H9 (cell line): Measurements from ENCODE around the gene PHKA1. TPM values are rescaled to one million over a fixed set of nuclear protein-coding genes. Genes with fewer than 3 reads are reported as not detected.

Source experiments
- DNase-seq: peaks from one replicate; pipeline ENCODE4 v3.0.0-alpha.2; 2017
- H2AFZ ChIP-seq: one replicate; pipeline ENCODE4 v1.6.1; 2013; ENCODE audit warnings: mild to moderate bottlenecking, low read length, control low read depth, moderate library complexity
- H2AK5ac ChIP-seq: 2 replicates; pipeline ENCODE4 v1.6.1; 2013; ENCODE audit warnings: low read length, control low read depth, mixed read lengths; ENCODE audit not compliant: insufficient read length
- H2BK120ac ChIP-seq: one replicate; pipeline ENCODE4 v1.6.1; 2013; ENCODE audit warnings: low read depth, mild to moderate bottlenecking, low read length, control low read depth, inconsistent platforms; ENCODE audit not compliant: poor library complexity, severe bottlenecking
- H2BK12ac ChIP-seq: 2 replicates; pipeline ENCODE4 v1.6.1; 2013; ENCODE audit warnings: low read length, control low read depth, mixed read lengths, low read depth; ENCODE audit not compliant: insufficient read length
- H2BK15ac ChIP-seq: 2 replicates; pipeline ENCODE4 v1.6.1; 2013; ENCODE audit warnings: low read depth, low read length, control low read depth
- H2BK20ac ChIP-seq: one replicate; pipeline ENCODE4 v1.6.1; 2013; ENCODE audit warnings: low read depth, mild to moderate bottlenecking, low read length, control low read depth, inconsistent platforms; ENCODE audit not compliant: poor library complexity, severe bottlenecking
- H2BK5ac ChIP-seq: 2 replicates; pipeline ENCODE4 v1.6.1; 2013; ENCODE audit warnings: low read length, control low read depth, mixed read lengths; ENCODE audit not compliant: insufficient read length
- H3K14ac ChIP-seq: 2 replicates; pipeline ENCODE4 v1.6.1; 2013; ENCODE audit warnings: low read length, control low read depth; ENCODE audit not compliant: insufficient read depth
- H3K18ac ChIP-seq: 2 replicates; pipeline ENCODE4 v1.6.1; 2013; ENCODE audit warnings: low read depth, mild to moderate bottlenecking, mixed read lengths, low read length, control low read depth; ENCODE audit not compliant: insufficient read length
- H3K23ac ChIP-seq: 2 replicates; pipeline ENCODE4 v1.6.1; 2013; ENCODE audit warnings: low read length, control low read depth, mixed read lengths, low read depth; ENCODE audit not compliant: insufficient read length
- H3K23me2 ChIP-seq: 2 replicates; pipeline ENCODE4 v1.6.1; 2013; ENCODE audit warnings: low read depth, mild to moderate bottlenecking, mixed read lengths, low read length, control low read depth; ENCODE audit not compliant: insufficient read length, poor library complexity, severe bottlenecking
- H3K27ac ChIP-seq: 2 replicates; pipeline ENCODE4 v1.5.1; 2013; ENCODE audit warnings: low read length, control low read depth, mixed read lengths, low read depth; ENCODE audit not compliant: insufficient read length
- H3K27me3 ChIP-seq: 2 replicates; pipeline ENCODE4 v1.6.1; 2013; ENCODE audit warnings: low read length, control low read depth, inconsistent platforms; ENCODE audit not compliant: insufficient read depth
- H3K4ac ChIP-seq: 2 replicates; pipeline ENCODE4 v1.6.1; 2013; ENCODE audit warnings: low read depth, mild to moderate bottlenecking, control low read depth, inconsistent platforms, low read length, moderate library complexity
- H3K4me1 ChIP-seq: 2 replicates; pipeline ENCODE4 v1.6.1; 2013; ENCODE audit warnings: low read length, control low read depth, inconsistent platforms; ENCODE audit not compliant: insufficient read depth
- H3K4me2 ChIP-seq: 2 replicates; pipeline ENCODE4 v1.6.1; 2013; ENCODE audit warnings: low read length, control low read depth, mixed read lengths; ENCODE audit not compliant: insufficient read length, insufficient read depth
- H3K56ac ChIP-seq: 2 replicates; pipeline ENCODE4 v1.6.1; 2013; ENCODE audit warnings: low read depth, mild to moderate bottlenecking, mixed read lengths, low read length, control low read depth; ENCODE audit not compliant: insufficient read length
- H3K79me1 ChIP-seq: 2 replicates; pipeline ENCODE4 v1.6.1; 2013; ENCODE audit warnings: low read depth, mild to moderate bottlenecking, moderate library complexity, low read length, control low read depth, inconsistent platforms; ENCODE audit not compliant: insufficient read depth, poor library complexity, severe bottlenecking
- H3K79me2 ChIP-seq: 2 replicates; pipeline ENCODE4 v1.6.1; 2013; ENCODE audit warnings: low read length, control low read depth, inconsistent platforms; ENCODE audit not compliant: insufficient read depth
- H3K9ac ChIP-seq: 2 replicates; pipeline ENCODE4 v1.6.1; 2013; ENCODE audit warnings: low read length, control low read depth, mixed read lengths; ENCODE audit not compliant: insufficient read length; ENCODE audit errors: extremely low read depth
- H3K9me3 ChIP-seq: one replicate; pipeline ENCODE4 v1.6.1; 2013; ENCODE audit warnings: low read depth, low read length, inconsistent platforms; ENCODE audit not compliant: control insufficient read depth
- H3T11ph ChIP-seq: one replicate; pipeline ENCODE4 v1.6.1; 2013; ENCODE audit warnings: mild to moderate bottlenecking, low read length, control low read depth, inconsistent platforms
- H4K20me1 ChIP-seq: one replicate; pipeline ENCODE4 v1.6.1; 2013; ENCODE audit not compliant: control insufficient read depth, insufficient read length, insufficient read depth
- H4K5ac ChIP-seq: 2 replicates; pipeline ENCODE4 v1.6.1; 2013; ENCODE audit warnings: low read depth, mild to moderate bottlenecking, mixed read lengths, low read length, control low read depth; ENCODE audit not compliant: insufficient read length
- H4K8ac ChIP-seq: replicated peaks from 2 replicates; pipeline ENCODE4 v1.6.1; 2013; ENCODE audit warnings: low read length, control low read depth, mixed read lengths, low read depth; ENCODE audit not compliant: insufficient read length
- H4K91ac ChIP-seq: 2 replicates; pipeline ENCODE4 v1.6.1; 2013; ENCODE audit warnings: low read depth, mild to moderate bottlenecking, moderate library complexity, mixed read lengths, low read length, control low read depth; ENCODE audit not compliant: insufficient read length
- H3K27ac Mint-ChIP-seq, 3 experiments: 2 replicates in 2 of 3; 3 replicates in 1 of 3; pipeline ENCODE4 v1.8.0; 2020 to 2021; ENCODE audit warnings: mixed read lengths in 3 of 3, mild to moderate bottlenecking in 1 of 3, moderate library complexity in 1 of 3
- H3K27me3 Mint-ChIP-seq: 2 replicates; pipeline ENCODE4 v1.8.0; 2021; ENCODE audit warnings: low read depth, mild to moderate bottlenecking, moderate library complexity, mixed read lengths
- H3K36me3 Mint-ChIP-seq, 3 experiments: 2 replicates in 2 of 3; 3 replicates in 1 of 3; pipeline ENCODE4 v1.8.0; 2020 to 2021; ENCODE audit warnings: low read depth in 3 of 3, mixed read lengths in 3 of 3; ENCODE audit not compliant: insufficient read depth in 1 of 3
- H3K4me1 Mint-ChIP-seq, 2 experiments: 2 replicates each; pipeline ENCODE4 v1.8.0; 2020; ENCODE audit warnings: mixed read lengths in 2 of 2
- H3K4me3 Mint-ChIP-seq, 2 experiments: 2 replicates in 1 of 2; 3 replicates in 1 of 2; pipeline ENCODE4 v1.8.0; 2020 to 2021; ENCODE audit warnings: mild to moderate bottlenecking in 2 of 2, mixed read lengths in 2 of 2, moderate library complexity in 1 of 2
- H3K9me3 Mint-ChIP-seq, 2 experiments: 2 replicates in 1 of 2; 3 replicates in 1 of 2; pipeline ENCODE4 v1.8.0; 2020; ENCODE audit warnings: mild to moderate bottlenecking in 2 of 2, mixed read lengths in 2 of 2, moderate library complexity in 1 of 2
- CTCF ChIP-seq: fragments of 200-600 bp; sonication (generic); conservative IDR thresholded peaks from 3 replicates; pipeline ENCODE4 v1.8.0; 2021; ENCODE audit warnings: antibody characterized with exemption, mild to moderate bottlenecking
- WGBS: extraction: QIAGEN DNeasy Blood & Tissue Kit; methylation state at CpG from one replicate; pipeline ENCODE4 v1.1.7; 2013; ENCODE audit warnings: missing lambda C conversion rate, low lambda C conversion rate, mixed read lengths; ENCODE audit not compliant: insufficient read length; ENCODE audit errors: extremely low coverage; 5-methylcytosine and 5-hydroxymethylcytosine counted together
- total RNA-seq: library from RNA; stranded (reverse); gene quantifications from 2 replicates; pipeline ENCODE4 v1.2.1, GENCODE V29; 2021

Gene PHKA1
- total RNA-seq, 1 experiment from 2014 or later, result 6.6 TPM

- no peak for TF ChIP-seq CTCF
- H3K4me2 ChIP-seq, result no peak overlapping the region
- H2BK5ac ChIP-seq, result no peak overlapping the region
- no peak overlapping the region for H3T11ph ChIP-seq
- H3K79me1 ChIP-seq, result no peaks in the 10 kb centered on the region
- H3K23ac ChIP-seq, result no peak overlapping the region
- no peaks in the 10 kb centered on the region for H3K79me2 ChIP-seq
- H4K20me1 ChIP-seq, result no peaks in the 10 kb centered on the region
- no peak overlapping the region for H2BK20ac ChIP-seq
- no peak overlapping the region for H2BK120ac ChIP-seq
- H3K27ac ChIP-seq, result no peak overlapping the region
- H3K27me3 ChIP-seq, result no peaks in the 10 kb centered on the region
- H3K27me3 Mint-ChIP-seq, result no peaks in the 10 kb centered on the region
- no peak overlapping the region for H2BK12ac ChIP-seq
- H3K56ac ChIP-seq, result no peak overlapping the region
- no peak overlapping the region for H3K18ac ChIP-seq
- no peak overlapping the region for H2BK15ac ChIP-seq
- H3K4ac ChIP-seq, result no peak overlapping the region
- no peak overlapping the region for H4K5ac ChIP-seq
- peaks cover 13% of the 10 kb centered on the region for H3K9me3 ChIP-seq
- H2AK5ac ChIP-seq, result no peak overlapping the region
- H3K27ac Mint-ChIP-seq, result no peak overlapping the region
- H3K4me3 Mint-ChIP-seq, result no peak overlapping the region
- no peaks in the 10 kb centered on the region for H3K4me1 ChIP-seq
- H3K9me3 Mint-ChIP-seq, result peaks cover 55 to 57% of the 10 kb centered on the region in 2 experiments
- no peak overlapping the region for H4K8ac ChIP-seq
- no peaks in the 10 kb centered on the region for H3K4me1 Mint-ChIP-seq
- H3K36me3 Mint-ChIP-seq, result peaks cover 0 to 6% (median 0%) of the 10 kb centered on the region in 3 experiments; a peak in 4 of 7 replicates
- H2AFZ ChIP-seq, result no peak overlapping the region
- DNase-seq, result no peak
- H3K9ac ChIP-seq, result no peak overlapping the region
- no peak overlapping the region for H4K91ac ChIP-seq
- no peak overlapping the region for H3K14ac ChIP-seq
- WGBS, result no CpG with 5 or more reads among the region's 3 CpGs
- H3K23me2 ChIP-seq, result no peaks in the 10 kb centered on the region
These were observed 79.8 kb downstream of the PHKA1 start for GRCh38 chrX:72634331-72634730.
